Adrenal gland (tissue), 12 donors: ENCODE data around the gene RBM33. TPM values are rescaled to one million over a fixed set of nuclear protein-coding genes. Genes with fewer than 3 reads are reported as not detected.

Source experiments
- DNase-seq, 7 donors: peaks; one replicate each; pipeline ENCODE4 v3.0.0-alpha.2; 2019 to 2020
- H3K27ac ChIP-seq, 5 donors: fragments of 200-600 bp; sonication (generic) in 4 of 5; 1 replicate in 3 of 5; 2 replicates in 2 of 5; pipeline versions ENCODE4 v1.5.1 to v1.8.0; 2016 to 2020; ENCODE audit warnings: mild to moderate bottlenecking in 1 of 5
- H3K27me3 ChIP-seq: fragments of 200-600 bp; 2 replicates; pipeline ENCODE4 v1.8.0; 2021
- H3K36me3 ChIP-seq, 2 donors: fragments of 200-600 bp; replicated peaks in 1 of 2; 1 replicate in 1 of 2; 2 replicates in 1 of 2; pipeline versions ENCODE4 v1.5.1 to v1.8.0; 2018 to 2022
- H3K4me1 ChIP-seq, 2 donors: fragments of 200-600 bp; replicated peaks in 1 of 2; 1 replicate in 1 of 2; 2 replicates in 1 of 2; pipeline versions ENCODE4 v1.5.1 to v1.8.0; 2018 to 2021
- H3K4me3 ChIP-seq, 4 donors: fragments of 200-600 bp; sonication (generic) in 3 of 4; one replicate each; pipeline ENCODE4 v1.5.1; 2016 to 2018
- H3K9me3 ChIP-seq, 3 donors: fragments of 200-600 bp; sonication (generic) in 1 of 3; replicated peaks in 1 of 3; 1 replicate in 2 of 3; 2 replicates in 1 of 3; pipeline versions ENCODE4 v1.5.1 to v1.8.0; 2016 to 2021
- CTCF ChIP-seq, 6 experiments: fragments of 450-650 bp in 4 of 6; fragments of 200-600 bp in 2 of 6; sonication (generic) in 1 of 6; IDR thresholded peaks; 1 replicate in 5 of 6; 2 replicates in 1 of 6; pipeline versions ENCODE4 v1.5.1 to v1.8.0; 2016 to 2021; ENCODE audit warnings: antibody characterized with exemption in 6 of 6, mild to moderate bottlenecking in 2 of 6, moderate library complexity in 1 of 6
- POLR2A ChIP-seq, 2 donors: fragments of 450-650 bp; IDR thresholded peaks; one replicate each; pipeline ENCODE4 v1.6.1; 2017; ENCODE audit warnings: antibody characterized with exemption in 2 of 2, mild to moderate bottlenecking in 2 of 2, moderate library complexity in 1 of 2
- WGBS, 4 donors: extraction: QIAGEN DNeasy Blood & Tissue Kit in 2 of 4; methylation state at CpG; one replicate each; pipeline versions ENCODE4 v1.1.5 to v1.1.7; 2013 to 2017; 5-methylcytosine and 5-hydroxymethylcytosine counted together
- intact Hi-C, 2 donors: fragments of 100-400 bp; cut with DNase I; formaldehyde crosslinking; loops; one replicate each; pipeline versions ENCODE4 v1.14.1 to v1.15.0; 2022 to 2023
- polyA plus RNA-seq, 3 donors: library from polyadenylated mRNA; stranded (reverse); fragments of 200-250 nt in 2 of 3; fragments of 350-450 nt in 1 of 3; fragmentation: Illumina TruSeq in 1 of 3; extraction: RNeasy Lipid Tissue Mini Kit (QIAGEN cat#74804) in 1 of 3; gene quantifications; one replicate each; pipeline ENCODE4 v1.2.3, GENCODE V29; 2013 to 2014
- total RNA-seq, 9 donors: library from RNA; depleted of rRNA in 4 of 9; stranded (reverse); fragments of >200 nt in 4 of 9; fragments of 120-200 nt in 1 of 9; fragmentation: NEBNext Ultra II Directional in 1 of 9; extraction: Animal tissue kit (Norgen Biotek cat#: 25700) in 1 of 9; gene quantifications; one replicate each; pipeline versions ENCODE4 v1.1.0 to v1.2.4, GENCODE V29; 2013 to 2023
- donor health status: healthy with polysubstance abuse.
- donor health status: Bipolar disorder and iron deficiency.
- donor health status: DM: yes; HTN: yes; CAD: no.
- donor health status: DM: no; HTN: no; CAD: no.
- donor health status: DM: no; HTN: no; CAD: no.
- donor health status: DM: yes; HTN: yes; CAD: no.

RBM33 gene
- total and polyA plus RNA-seq, 12 donors = 10.3 to 57.1 (median 36.9) TPM

- DNase-seq = no peak
- 64 to 81% (median 72%) methylated on average over 2 of the region's 2 CpGs for WGBS, 4 donors
- Histone ChIP-seq H3K36me3 (peaks cover 0 to 10% of the 10 kb centered on the region in 2 donors), H3K27me3 (no peaks in the 10 kb centered on the region), H3K27ac (no peak overlapping the region), H3K4me3 (no peak overlapping the region), H3K9me3 (no peaks in the 10 kb centered on the region), H3K4me1 (peaks cover 0 to 16% of the 10 kb centered on the region in 2 donors)
- intact Hi-C loops = no loop called here
- no peak for TF ChIP-seq CTCF (IDR thresholded peaks at IDR 0.05)
- no peak for TF ChIP-seq POLR2A (IDR thresholded peaks at IDR 0.05)
These were observed 36.4 kb downstream of the RBM33 start for GRCh38 chr7:155680864-155681263.

GRCh38 chr7:155681663-155682062 lies 37.2 kb downstream of the RBM33 start:
- WGBS, 4 donors = 95 to 98% (median 96%) methylated on average over 5 of the region's 5 CpGs
- Histone ChIP-seq H3K36me3 (peaks cover 0 to 10% of the 10 kb centered on the region in 2 donors), H3K27me3 (no peaks in the 10 kb centered on the region), H3K4me1 (peaks cover 0 to 11% of the 10 kb centered on the region in 2 donors), H3K9me3 (no peaks in the 10 kb centered on the region), H3K27ac (no peak overlapping the region), H3K4me3 (no peak overlapping the region)
- intact Hi-C loops = no loop called here
- no peak for DNase-seq
- TF ChIP-seq CTCF (IDR thresholded peaks at IDR 0.05) (no peak), POLR2A (IDR thresholded peaks at IDR 0.05) (no peak)

DNA sequence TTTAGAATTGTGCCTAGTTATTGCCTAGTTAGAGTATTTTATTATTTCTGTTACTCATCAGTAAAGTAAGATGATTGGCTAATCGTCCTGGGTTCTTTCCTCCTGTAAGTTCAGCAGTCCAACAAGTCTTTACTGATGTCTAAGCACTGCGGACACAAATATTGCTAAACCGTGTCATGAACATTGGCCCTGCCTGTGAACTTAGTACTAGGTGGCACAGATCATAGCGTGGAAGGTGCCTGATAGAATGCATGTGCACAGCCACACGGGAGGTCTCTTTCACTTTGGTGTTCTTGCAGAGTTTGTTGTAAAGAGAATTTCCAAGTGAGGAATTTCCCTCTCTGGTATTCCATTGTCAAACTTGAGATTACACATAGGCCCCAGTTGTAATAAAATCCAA lies 38.0 kb downstream of the RBM33 start:
- no peak overlapping the region for H3K27ac ChIP-seq
- H3K4me1 ChIP-seq = peaks cover 0 to 4% of the 10 kb centered on the region in 2 donors
- 90 to 94% (median 93%) methylated on average over 5 of the region's 5 CpGs for WGBS, 4 donors
- intact Hi-C loops = no loop called here
- H3K9me3 ChIP-seq = no peaks in the 10 kb centered on the region
- H3K27me3 ChIP-seq = no peaks in the 10 kb centered on the region
- no peak for DNase-seq
- H3K4me3 ChIP-seq = no peak overlapping the region
- TF ChIP-seq CTCF (IDR thresholded peaks at IDR 0.05) (no peak), POLR2A (IDR thresholded peaks at IDR 0.05) (no peak)
- peaks cover 0 to 10% of the 10 kb centered on the region in 2 donors for H3K36me3 ChIP-seq

DNA sequence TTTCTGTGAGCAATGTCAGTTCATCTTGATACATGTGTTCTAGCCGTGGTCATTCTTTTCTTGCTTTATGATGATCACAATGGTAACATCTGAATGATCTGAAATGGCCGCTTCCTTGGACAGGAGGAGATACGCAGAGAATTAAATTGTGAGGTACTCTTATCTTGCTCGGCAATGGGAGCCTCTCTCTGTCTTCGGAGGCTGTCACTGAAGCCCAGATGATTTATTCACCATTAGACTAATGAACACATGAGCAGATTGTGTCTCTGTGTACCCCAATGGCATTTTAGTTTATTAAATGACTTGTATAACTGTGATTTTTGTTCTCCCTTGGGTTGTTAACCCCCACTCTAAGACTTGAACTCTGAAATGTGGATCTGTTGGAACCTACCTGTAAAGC lies 38.6 kb downstream of the RBM33 start:
- intact Hi-C loops = no loop called here
- H3K27me3 ChIP-seq = no peaks in the 10 kb centered on the region
- no peak for DNase-seq
- peaks cover 0 to 10% of the 10 kb centered on the region in 2 donors for H3K36me3 ChIP-seq
- no peak overlapping the region for H3K27ac ChIP-seq
- no peak for TF ChIP-seq POLR2A (IDR thresholded peaks at IDR 0.05)
- TF ChIP-seq CTCF (IDR thresholded peaks at IDR 0.05) = no peak
- no peaks in the 10 kb centered on the region for H3K4me1 ChIP-seq
- no peak overlapping the region for H3K4me3 ChIP-seq
- 77 to 92% (median 86%) methylated on average over 5 of the region's 5 CpGs for WGBS, 4 donors
- no peaks in the 10 kb centered on the region for H3K9me3 ChIP-seq
